NCI-H1092 treated with DMSO at 0.1 percent for 48 hours (cell line): ENCODE results near the gene CCDC60.

ENCODE experiments used
- DNase-seq: peaks from one replicate; lab custom pipeline; 2025; lab: John Stamatoyannopoulos, UW

CCDC60 gene

DNA sequence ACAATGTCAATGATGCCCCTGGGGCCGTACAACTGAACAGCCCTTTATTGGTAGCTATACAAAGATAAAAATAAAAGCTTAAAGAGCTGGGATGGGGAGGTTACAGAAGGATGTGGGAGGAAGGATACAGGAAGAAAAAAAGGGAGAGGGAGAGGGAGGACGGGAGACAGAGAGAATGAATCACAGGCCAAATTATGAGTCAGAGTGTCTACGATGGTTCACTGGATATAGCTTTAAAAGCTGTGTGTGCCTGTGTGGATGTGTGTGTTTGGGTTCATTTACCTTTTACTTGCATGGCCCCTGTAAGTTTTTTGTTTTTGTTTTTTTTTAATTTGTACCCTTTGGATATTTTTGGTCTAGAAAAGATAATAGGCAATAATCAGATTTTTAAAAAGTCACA lies 111.9 kb downstream of the CCDC60 start:
- DNase-seq: no peak

DNA sequence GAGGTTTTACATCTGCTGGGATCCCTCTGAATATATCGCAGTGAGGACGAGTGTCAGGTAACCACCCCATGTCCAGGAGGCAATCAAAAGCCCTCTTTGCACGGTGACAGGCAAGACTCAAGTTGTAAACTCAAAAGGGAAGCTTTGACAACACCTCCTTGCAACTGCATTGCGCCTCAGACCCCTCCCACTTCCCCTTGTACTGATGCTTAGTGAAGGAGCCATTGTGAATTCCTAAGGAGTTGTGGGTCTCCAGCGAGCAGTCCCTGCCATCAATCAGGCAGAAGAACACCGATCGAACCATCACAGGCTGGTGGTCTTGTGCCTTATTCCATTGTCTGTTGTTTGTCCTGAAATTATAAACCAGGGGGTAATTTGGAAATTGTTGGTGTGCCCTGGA lies 112.6 kb downstream of the CCDC60 start:
- no peak for DNase-seq

- DNase-seq: no peak
These were observed 113.1 kb downstream of the CCDC60 start for GRCh38 chr12:119447618-119448017.

DNA sequence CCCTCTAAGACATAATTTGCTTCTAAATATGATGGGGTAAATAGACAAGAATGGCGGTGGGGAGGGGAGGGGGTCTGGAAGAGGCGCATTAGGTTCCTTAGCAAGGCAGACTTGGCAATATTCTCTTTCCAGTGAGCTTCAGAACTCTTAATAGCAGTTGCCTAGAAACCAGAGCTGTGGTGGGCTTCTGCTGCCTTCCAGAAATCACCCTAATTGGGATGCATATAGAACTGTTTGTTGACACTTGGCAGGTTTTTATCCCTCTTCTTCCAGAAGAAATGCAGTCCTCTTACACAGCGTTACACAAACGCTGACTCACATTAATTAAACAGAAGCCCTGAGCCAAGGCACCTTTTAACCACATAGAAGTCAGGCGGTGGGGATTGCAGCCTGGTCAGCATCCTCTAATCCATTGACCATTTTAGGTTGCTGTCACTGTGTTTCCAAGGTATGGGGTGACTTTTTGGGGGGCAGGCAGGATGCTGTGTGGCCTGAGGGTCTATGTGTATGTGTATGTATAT lies 114.1 kb downstream of the CCDC60 start:
- DNase-seq: peak; percentile 73

DNA sequence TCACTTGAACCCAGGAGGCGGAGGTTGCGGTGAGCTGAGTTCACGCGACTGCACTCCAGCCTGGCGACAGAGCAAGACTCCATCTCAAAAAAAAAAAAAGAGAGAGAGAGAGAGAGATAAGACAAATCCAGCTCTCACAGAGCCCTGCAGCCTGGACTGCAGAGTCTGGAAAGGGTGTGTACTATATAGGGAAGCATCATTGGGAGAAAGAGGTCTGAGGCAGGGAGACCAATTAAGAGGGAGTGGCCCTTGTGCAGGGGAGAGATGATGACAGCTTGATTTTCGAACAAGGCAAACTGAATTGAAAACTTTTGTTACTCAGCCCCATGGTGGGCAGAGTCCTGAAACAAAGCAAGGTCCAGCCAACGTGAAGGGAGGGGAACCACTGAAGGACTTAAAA lies 116.2 kb downstream of the CCDC60 start:
- DNase-seq: no peak

DNA sequence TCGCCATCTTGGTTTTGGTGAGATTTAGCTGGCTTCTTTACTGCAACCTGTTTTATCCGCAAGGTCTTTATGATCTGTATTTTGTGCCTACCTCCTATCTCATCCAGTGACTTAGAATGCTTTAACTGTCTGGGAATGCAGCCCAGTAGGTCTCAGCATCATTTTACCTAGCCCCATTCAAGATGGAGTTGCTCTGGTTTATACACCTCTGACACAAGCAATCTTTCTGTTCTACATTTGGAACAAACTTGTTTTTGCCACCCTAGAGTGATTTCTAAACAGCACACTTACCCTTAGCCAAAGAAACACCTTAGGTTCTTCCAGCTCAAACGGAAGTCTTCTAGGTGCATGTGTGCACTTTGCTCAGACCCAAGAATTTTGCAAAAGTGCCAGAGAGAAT lies 122.3 kb downstream of the CCDC60 start:
- DNase-seq: no peak

- DNase-seq: no peak
These were observed 122.7 kb downstream of the CCDC60 start for GRCh38 chr12:119457271-119457670.

DNA sequence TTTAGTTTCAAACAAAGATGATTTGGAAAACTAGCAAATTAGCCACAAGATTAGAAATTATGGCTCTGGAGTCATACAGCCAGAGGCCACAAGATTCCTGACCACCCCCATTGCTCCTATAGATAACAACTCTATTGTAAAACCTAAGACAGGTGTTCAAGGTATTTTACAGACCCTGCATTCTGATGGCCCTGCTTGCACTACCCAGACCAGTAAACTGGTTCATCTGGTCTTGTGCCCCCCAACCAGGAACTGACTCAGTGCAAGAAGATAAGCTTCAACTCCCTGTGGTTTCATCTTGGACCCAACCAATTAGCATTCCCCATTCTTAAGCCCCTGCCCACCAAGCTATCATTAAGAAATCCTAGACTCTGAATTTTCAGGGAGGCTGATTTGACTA lies 125.0 kb downstream of the CCDC60 start:
- DNase-seq: no peak

GRCh38 chr12:119460876-119461275 lies 126.3 kb downstream of the CCDC60 start:
- no peak for DNase-seq

DNA sequence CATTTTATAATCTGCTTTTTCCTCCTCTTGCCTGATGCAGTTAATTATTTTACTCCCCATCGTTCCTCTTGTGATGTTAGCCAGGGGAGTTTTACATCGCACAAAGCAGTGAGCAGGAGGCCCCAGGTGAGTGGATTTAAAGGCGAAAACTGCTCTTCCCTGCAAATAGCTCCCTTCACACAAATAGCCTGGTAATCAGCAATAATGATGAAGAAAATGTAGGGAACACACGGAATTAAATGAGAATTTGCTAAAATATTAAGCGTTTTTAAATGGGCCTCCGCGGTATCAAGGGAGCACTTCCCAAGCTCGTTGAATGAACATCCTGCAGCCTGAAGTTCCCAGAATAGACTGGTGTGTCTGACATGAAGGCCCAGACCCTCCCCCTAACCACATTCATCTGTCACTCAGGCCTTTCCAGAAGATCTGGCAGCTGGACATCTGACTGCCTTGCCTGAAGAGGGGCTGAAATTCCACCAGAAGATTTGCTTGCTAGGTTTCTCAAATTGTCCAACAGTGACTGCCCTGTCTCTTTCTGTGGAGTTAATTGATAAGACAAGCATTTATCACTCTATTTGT lies 127.2 kb downstream of the CCDC60 start:
- no peak for DNase-seq

- no peak for DNase-seq
These were observed 128.8 kb downstream of the CCDC60 start for GRCh38 chr12:119463211-119463926.

- DNase-seq: no peak
These were observed 133.8 kb downstream of the CCDC60 start for GRCh38 chr12:119468296-119468695.

DNA sequence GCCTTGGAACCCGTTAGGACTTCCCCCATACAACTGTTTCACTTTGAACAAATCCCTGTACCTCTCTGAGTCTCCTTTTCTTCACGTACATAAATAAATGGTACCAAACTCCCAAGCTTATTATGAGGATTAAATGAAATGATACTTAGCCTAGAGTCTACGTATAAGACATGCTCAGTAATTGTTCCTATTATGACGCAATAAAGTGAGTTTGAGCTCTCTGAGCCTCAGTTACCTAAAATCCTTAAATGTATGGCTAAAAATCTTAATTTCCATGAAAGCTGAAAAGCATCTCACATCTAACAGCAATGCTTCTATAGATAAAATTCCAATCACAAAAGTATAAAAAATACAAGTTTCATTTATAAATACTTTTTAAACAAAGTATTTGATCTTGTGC lies 141.1 kb downstream of the CCDC60 start:
- DNase-seq: no peak

DNA sequence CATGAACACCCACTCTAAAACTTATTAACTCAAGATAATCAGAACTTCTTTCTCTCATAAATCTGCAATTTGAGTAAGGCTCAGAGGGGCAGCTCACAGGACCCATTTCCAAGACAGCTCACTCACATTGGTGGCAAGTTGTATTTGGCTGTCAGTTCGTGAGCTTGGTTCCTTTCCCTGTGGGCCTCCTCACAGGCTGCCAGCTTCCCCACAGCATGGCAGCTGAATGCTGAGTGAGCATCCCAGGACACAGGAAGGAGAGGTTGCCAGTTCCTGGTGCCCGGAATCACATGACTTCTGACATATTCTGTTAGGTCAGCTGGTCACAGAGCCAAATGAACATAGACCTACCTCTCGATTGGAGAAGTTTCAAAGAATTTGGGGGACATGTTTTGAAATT lies 142.4 kb downstream of the CCDC60 start:
- DNase-seq: no peak

DNA sequence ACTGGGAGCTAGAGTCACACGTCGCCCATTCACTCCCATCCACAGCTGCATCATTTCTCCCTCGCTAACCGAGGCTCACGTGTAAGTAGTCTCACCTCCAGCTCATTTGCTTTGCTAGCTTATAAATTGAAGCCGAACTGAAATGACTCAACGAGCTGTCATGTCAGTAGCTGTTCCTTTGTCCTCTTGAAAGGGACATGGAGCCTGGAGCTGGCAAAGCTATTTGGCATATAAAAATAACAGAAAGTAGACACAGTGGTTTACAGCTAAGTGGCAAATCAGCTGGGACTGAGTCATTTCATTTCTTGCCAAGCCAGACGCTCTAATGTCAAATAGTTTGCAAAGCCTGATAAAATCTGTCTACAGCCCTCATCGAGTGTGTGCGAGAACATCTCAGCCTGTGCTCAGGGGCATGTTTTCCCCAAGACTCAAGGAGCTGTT lies 144.6 kb downstream of the CCDC60 start:
- DNase-seq: no peak

DNA sequence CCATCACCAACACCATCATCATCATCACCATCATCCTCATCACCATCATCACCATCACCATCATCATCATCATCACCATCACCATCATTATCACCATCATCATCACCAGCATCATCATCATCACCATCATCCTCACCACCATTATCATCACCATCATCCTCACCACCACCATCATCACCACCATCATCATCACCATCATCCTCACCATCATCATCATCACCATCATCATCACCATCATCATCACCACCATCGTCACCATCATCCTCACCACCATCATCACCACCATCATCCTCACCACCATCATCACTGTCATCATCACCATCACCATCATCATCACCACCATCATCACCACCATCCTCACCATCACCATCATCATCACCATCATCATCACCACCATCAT lies 146.0 kb downstream of the CCDC60 start:
- no peak for DNase-seq

- DNase-seq: peak; percentile 43
These were observed 152.1 kb downstream of the CCDC60 start for GRCh38 chr12:119486599-119487154.

- no peak for DNase-seq
These were observed 157.3 kb downstream of the CCDC60 start for GRCh38 chr12:119491814-119492213.

DNA sequence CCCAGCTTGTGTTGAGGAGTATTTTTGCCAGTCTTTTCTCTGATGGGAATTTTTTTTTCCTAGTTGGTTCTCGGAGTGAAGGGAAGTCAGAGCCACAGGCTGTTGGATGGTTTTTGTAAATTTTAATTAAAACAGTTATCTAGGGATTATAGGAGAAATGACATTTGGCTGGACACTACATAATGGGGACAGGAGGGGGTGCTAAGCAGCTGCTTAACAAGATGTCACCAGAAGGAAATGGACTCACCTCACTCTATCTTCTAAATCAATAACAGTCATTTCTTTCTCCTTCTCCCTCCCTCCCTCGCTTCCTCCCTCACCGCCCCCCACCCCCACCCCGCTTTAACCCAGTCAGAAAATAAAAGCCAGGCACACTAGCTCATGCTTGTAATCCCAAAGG lies 165.7 kb downstream of the CCDC60 start:
- DNase-seq: no peak

DNA sequence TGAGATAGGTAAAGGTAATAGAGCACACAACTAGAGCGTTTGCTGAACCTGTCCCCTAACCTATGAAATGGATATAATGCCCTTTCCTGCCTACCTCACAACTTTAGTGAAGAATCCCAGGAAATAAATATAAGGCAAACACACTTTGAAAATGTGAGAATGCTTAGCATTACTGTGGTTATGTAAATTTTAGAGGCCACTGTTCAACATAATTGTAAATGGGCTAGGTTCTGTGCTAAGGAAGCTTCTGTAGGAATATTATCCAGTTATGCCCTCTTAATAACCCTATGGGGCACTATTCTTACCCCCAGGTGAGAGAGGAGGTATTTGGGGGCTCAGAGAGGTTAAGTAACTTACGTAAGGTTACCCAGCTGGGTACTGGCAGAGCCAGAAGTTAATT lies 166.5 kb downstream of the CCDC60 start:
- no peak for DNase-seq

DNA sequence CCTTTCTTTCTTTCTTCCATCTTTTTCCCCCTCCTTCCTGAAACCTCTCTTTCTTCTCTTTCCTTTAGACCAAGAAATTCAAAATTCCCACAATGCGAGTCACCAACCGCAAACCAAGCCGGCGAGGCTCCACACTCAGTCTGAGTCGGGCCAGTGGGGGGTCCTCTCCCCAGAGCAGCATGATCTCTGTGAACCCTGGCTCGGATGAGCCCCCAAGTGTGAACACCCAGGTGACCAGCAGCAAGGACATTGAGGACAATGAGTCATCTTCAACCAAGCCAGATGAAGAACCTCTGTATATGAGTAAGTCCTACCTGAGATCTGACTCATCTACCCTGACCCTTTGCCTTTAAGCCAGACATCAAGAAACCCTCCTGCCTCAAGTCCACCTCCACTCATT lies 170.5 kb downstream of the CCDC60 start:
- no peak for DNase-seq

DNA sequence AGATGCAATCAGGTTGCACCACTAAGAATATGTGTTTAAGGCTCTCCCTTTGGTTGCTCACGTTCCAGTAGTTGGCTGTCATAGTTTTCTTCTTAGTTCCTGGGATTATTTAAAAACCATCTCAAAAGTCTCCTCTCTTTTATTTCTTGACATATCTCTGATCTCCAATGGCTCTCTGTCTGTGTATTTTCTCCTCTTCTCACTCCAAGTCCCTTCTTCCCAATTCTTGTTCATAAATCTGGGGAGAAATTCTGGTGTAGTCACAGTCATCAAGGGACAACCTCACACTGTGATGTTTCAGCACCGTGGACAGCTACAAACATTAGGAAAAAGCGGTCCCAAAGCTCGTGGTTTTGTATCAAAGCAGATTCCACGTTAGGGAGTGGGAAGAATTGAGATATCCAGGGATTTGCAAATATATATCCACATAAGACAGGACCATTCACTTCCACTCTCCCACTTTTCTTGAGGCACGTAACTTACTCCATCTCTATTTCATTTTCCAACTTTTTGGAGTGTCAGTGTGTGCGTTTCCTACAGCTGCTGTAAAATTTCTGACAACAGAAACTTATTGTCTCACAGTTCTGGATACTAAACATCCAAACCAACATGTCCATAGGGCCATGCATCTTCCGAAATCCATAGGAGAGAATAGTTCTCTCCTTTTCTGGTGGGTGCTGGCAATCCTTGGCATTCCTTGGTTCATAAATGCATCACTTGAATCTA lies 178.4 kb downstream of the CCDC60 start:
- no peak for DNase-seq

- no peak for DNase-seq
These were observed 193.7 kb downstream of the CCDC60 start for GRCh38 chr12:119528241-119528640.
